GM23248 (cell line): Measurements from ENCODE around the gene USP36.

Experiments used
- EZH2 ChIP-seq: fragments of 200-600 bp; sonication (generic); IDR thresholded peaks from 2 replicates; pipeline ENCODE4 v1.6.1; 2018; ENCODE audit warnings: antibody characterized with exemption, mild to moderate bottlenecking; ENCODE audit not compliant: insufficient read depth, poor library complexity, severe bottlenecking
- EZH2phosphoT487 ChIP-seq: fragments of 200-600 bp; sonication (generic); IDR thresholded peaks from 2 replicates; pipeline ENCODE4 v1.6.1; 2018; ENCODE audit warnings: antibody characterized with exemption, moderate library complexity, mild to moderate bottlenecking, low read depth; ENCODE audit not compliant: insufficient read depth

- TF ChIP-seq EZH2 (no peak), EZH2phosphoT487 (no peak)
These were observed 16.7 kb upstream of the USP36 start for GRCh38 chr17:78857266-78857665.
